NCI-H2227 treated with DMSO at 0.1 percent for 48 hours (cell line): ENCODE data around the gene GPR15LG.
"Not testable (repeated sequence)": the region's sequence is repeated elsewhere in the genome, so short reads cannot be mapped to it uniquely, and the experiment has no call there.

Experiments used
- DNase-seq: peaks from one replicate; lab custom pipeline; 2025; lab: John Stamatoyannopoulos, UW

The GPR15LG gene

DNA sequence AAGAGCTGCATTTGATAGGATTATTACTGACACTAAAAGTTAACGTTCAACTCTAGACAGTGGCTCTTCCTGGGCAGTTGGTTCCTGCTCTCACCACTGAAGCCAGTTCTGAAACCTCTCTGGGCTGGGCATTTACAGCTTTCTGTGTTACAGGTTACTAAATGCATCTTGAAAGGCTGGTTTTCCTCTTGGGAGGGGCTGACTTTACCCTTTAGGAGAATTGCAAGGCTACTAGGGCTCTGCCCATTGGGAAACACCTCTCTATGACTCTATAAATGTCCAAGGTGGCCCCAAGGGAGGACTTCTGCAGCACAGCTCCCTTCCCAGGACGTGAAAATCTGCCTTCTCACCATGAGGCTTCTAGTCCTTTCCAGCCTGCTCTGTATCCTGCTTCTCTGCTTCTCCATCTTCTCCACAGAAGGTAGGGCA lies at the start of gene GPR15LG:
Gene GPR15LG, plus strand, starts transcription at position 301 of the 429 bp plus-strand sequence. Its CDS starts 51 bp downstream, at position 352.
- DNase-seq = no peak

GRCh38 chr10:84125910-84126784 lies 47.5 kb upstream of the GPR15LG start:
- not testable (repeated sequence) for DNase-seq

GRCh38 chr10:84126785-84127167 lies 46.8 kb upstream of the GPR15LG start:
- DNase-seq = no peak

DNA sequence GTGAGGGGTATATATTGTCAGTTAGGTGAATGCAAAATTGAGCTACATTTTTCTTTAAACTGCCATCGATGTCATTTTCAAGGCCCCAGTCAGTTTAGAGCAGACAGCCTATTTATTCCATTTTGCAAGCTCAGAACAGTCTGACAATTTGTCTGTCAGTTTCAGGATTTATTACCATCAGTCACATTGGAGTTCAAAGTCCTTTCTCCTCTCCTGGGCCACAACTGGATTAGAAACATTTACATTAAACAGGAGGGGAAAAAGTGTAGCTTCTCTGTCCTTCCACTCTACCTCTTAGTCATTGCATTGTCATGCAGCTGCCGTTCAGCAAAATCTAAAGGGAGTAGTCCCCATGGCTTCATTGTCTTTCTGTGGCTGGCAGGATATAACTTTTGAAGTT lies 37.8 kb upstream of the GPR15LG start:
- DNase-seq = peak; percentile 13

- DNase-seq = no peak
Measured at GRCh38 chr10:84137811-84138210, 35.8 kb upstream of the GPR15LG start.

- DNase-seq = peak; percentile 67
Measured at GRCh38 chr10:84138478-84139125, 35.0 kb upstream of the GPR15LG start.

DNA sequence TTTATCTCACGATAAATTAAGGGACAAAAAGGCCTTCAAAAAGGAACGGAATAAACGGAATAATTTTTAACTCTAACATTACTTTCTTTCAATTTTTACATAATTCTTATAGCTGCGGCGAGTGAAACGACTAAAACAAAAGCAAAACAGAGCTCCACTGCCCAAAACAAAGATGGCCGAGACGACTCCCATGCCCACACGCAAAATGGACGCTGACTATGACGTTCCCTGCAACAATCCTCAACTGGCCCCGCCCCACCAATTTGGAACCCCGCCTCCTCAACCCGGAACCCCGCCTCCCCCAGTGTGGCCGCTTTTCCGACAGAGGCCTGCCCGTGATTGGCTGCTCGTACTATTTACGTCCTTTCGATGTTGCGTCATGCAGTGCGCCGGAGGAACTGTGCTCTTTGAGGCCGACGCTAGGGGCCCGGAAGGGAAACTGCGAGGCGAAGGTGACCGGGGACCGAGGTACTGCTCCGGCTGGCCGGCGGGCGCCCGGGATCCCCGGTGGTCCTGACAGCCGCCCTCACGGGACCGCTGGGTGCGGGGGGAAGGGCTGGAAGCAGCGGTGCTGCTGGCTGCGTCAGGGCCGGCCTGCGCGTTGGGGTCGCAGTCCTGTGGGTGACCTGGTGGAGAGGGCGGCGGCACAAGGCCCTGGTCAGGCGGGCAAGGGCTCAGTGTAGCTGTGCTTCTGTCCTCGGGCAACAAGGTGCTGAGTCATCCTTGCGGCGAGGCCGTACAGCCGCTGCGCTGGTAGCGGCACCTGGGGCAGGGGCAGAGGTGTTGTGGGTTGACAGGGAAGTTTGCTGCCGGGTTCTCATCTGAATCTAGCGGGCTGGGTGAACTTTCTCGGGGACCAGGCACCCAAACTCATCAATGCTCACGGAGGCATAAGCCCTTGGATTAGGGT lies 34.2 kb upstream of the GPR15LG start, which contains the start of gene GHITM:
Gene GHITM, plus strand, starts transcription at position 384 of the 910 bp plus-strand sequence. CDS start 1,992 bp downstream, outside the sequence.
- DNase-seq = peak; percentile 92

DNA sequence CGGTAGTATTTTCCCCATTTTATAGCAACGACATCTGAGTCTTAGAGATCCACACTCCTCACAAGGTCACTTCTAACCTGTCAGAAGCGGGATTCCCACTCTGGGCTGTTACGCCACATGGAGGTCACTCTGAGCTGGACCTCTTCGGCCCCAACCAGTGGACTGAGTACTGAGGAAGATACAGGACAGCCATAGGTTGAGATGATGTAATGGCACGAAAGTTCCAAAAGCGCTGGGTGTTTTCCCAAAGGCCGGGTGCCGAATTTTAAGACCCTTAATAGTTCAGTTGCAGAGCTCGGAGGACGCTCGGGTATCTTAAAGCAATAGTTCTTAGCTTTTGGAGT lies 33.6 kb upstream of the GPR15LG start:
- no peak for DNase-seq

DNA sequence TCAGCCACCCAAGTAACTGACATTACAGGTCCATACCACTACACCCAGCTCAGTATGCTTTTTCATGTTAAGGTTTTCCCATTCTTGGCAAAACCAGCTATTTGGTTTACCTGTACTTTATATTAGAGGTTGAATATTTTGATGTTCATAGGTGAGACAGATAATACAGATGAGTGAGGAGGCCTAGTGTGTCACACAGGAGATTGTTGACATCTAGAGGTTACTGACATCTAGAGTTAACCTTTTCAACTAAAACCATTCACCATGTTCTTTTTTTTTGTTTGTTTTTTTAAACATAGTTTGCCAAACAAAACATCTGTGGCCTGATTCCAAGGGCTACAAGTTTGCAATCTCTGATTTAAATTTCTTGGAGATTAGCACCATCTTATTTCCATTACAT lies 26.3 kb upstream of the GPR15LG start:
- DNase-seq = no peak

- not testable (repeated sequence) for DNase-seq
Measured at GRCh38 chr10:84148006-84148597, 25.5 kb upstream of the GPR15LG start.

- DNase-seq = no peak
Measured at GRCh38 chr10:84149854-84150253, 23.7 kb upstream of the GPR15LG start.

GRCh38 chr10:84152769-84153168 lies 20.8 kb upstream of the GPR15LG start:
- DNase-seq = no peak

- no peak for DNase-seq
Measured at GRCh38 chr10:84155521-84155920, 18.1 kb upstream of the GPR15LG start.

GRCh38 chr10:84156009-84156408 lies 17.6 kb upstream of the GPR15LG start:
- no peak for DNase-seq

- DNase-seq = no peak
Measured at GRCh38 chr10:84156768-84157167, 16.8 kb upstream of the GPR15LG start.

- no peak for DNase-seq
Measured at GRCh38 chr10:84158061-84158460, 15.5 kb upstream of the GPR15LG start.

- no peak for DNase-seq
Measured at GRCh38 chr10:84158550-84158949, 15.1 kb upstream of the GPR15LG start.

- no peak for DNase-seq
Measured at GRCh38 chr10:84159076-84159685, 14.4 kb upstream of the GPR15LG start.

GRCh38 chr10:84160663-84161362 lies 12.8 kb upstream of the GPR15LG start:
- no peak for DNase-seq

- no peak for DNase-seq
Measured at GRCh38 chr10:84163996-84164395, 9.6 kb upstream of the GPR15LG start.

DNA sequence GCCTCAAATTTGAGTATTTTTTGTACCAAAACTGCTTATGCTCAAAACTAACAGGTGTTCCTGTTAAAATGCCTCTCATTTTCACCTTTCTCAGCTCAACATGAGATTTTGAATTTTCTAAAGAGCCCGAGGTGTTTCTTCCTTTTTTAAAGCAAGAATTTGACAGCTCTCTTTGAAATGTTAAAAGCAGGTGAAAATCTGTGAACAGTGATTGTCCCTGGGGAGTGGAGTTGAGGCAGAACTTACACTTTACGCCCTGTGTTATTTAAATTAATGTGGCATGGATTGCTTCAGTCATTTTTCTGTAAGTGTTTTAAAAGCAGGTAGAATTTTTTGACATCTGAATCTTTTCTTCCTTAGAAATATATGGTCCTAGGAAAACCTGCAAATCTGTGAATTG lies 9.2 kb upstream of the GPR15LG start:
- no peak for DNase-seq
